ENCODE data around the gene COMP. TPM values are rescaled to one million over a fixed set of nuclear protein-coding genes. Genes with fewer than 3 reads are reported as not detected.

Gene COMP
- total and polyA plus RNA-seq, 4 donors = 9.8 to 142 (median 15.1) TPM

GRCh38 chr19:18769989-18770528 is 21.0 kb downstream of the COMP start:
- Histone ChIP-seq H3K27me3 (ENCODE audit: control insufficient read depth in 1 of 2, insufficient read depth in 2 of 2, low read length in 1 of 2) (no peaks in the 10 kb centered on the region), H3K4me1 (ENCODE audit: control insufficient read depth in 1 of 2, insufficient read depth in 2 of 2, low read length in 2 of 2) (no peaks in the 10 kb centered on the region), H3K27ac (ENCODE audit: low read depth in 1 of 2, low read length in 2 of 2) (no peak overlapping the region), H3K36me3 (ENCODE audit: control insufficient read depth in 1 of 2, insufficient read depth in 2 of 2, low read length in 1 of 2) (no peaks in the 10 kb centered on the region), H3K4me3 (ENCODE audit: low read length in 2 of 2) (no peak overlapping the region), H3K9me3 (ENCODE audit: control insufficient read depth, low read length) (no peaks in the 10 kb centered on the region)
- WGBS, 2 donors = 92 to 95% methylated on average over 15 of the region's 15 CpGs
- no peak for DNase-seq
- intact Hi-C loops (cut with DNase I) = no loop called here
- ATAC-seq (ENCODE audit: low FRiP score) = no peak

DNA sequence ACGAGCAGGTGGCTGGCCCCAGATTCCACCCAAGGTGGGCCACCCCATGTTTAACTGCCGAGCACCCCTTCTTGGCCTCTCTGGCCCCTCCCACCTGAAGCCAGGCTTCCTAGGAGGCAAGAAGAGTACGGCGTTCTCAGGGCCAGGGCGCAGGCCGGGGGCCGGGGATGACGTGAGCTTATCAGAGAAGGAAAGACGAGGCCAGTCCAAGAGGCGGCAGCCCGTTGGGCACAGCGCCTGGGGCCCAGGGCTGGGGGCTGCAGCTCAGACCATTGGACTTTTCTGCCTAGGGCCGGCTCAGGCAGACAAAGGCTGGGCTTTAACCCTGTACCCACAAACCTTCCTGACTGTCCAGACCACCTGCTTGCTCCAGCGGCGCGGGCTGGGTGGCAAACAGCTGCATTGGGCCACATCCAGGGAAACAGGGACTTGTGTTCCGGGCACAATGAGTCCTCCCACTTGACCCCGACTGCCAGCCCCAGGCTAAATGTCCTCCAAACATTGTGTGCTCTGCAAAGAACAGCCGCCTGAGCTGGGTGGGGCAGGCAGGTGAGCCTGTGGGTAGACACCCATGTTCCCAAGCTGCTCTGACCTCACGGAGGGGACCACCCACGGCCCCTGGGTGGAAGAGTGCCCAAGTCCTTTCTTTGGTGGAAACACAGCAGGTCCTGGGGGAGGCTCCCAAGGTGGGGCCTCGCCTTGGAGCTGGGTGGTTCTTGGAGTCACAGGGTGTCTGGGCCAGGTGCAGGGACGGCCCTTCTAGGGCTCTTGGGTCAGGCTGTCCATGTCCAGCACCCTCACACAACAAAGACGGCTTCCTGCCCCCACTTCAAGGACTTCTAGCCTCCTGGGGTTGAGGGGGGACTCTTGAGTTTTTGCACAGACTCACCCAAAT is 21.9 kb downstream of the COMP start:
- DNase-seq (no peak), ATAC-seq (ENCODE audit: low FRiP score) (no peak)
- H3K4me1 ChIP-seq (ENCODE audit: control insufficient read depth in 1 of 2, insufficient read depth in 2 of 2, low read length in 2 of 2) = no peaks in the 10 kb centered on the region
- H3K9me3 ChIP-seq (ENCODE audit: control insufficient read depth, low read length) = no peaks in the 10 kb centered on the region
- WGBS, 2 donors = 89 to 90% methylated on average over 24 of the region's 24 CpGs
- H3K4me3 ChIP-seq (ENCODE audit: low read length in 2 of 2) = no peak overlapping the region
- H3K27ac ChIP-seq (ENCODE audit: low read depth in 1 of 2, low read length in 2 of 2) = no peak overlapping the region
- intact Hi-C loops (cut with DNase I) = no loop called here
- H3K27me3 ChIP-seq (ENCODE audit: control insufficient read depth in 1 of 2, insufficient read depth in 2 of 2, low read length in 1 of 2) = no peaks in the 10 kb centered on the region
- H3K36me3 ChIP-seq (ENCODE audit: control insufficient read depth in 1 of 2, insufficient read depth in 2 of 2, low read length in 1 of 2) = no peaks in the 10 kb centered on the region

DNA sequence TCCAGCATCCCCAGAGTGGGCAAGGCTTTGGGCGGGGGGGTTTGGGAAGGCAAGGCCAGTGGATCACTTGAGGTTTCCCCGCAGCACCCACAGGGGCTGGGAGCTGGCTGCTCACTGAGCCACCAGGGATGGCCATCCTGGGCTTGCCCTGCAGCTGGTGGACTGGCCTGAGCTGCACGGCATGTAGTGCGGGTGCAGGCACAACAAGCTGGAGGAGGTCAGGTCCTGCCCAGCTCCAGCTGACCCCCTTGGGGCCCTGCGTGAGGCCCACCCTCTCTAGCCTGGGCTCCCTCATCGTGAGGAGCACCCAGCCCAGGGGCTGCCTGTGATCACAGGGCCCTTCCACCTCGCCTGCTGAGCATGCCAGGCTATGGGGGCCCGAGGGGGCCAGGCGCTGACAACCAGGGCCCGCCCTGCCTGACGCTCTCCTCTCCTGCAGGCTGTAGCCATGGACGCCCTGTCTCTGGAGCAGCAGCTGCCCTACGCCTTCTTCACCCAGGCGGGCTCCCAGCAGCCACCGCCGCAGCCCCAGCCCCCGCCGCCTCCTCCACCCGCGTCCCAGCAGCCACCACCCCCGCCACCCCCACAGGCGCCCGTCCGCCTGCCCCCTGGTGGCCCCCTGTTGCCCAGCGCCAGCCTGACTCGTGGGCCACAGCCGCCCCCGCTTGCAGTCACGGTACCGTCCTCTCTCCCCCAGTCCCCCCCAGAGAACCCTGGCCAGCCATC is 22.9 kb downstream of the COMP start:
- Histone ChIP-seq H3K27me3 (ENCODE audit: control insufficient read depth in 1 of 2, insufficient read depth in 2 of 2, low read length in 1 of 2) (no peaks in the 10 kb centered on the region), H3K27ac (ENCODE audit: low read depth in 1 of 2, low read length in 2 of 2) (no peak overlapping the region), H3K4me1 (ENCODE audit: control insufficient read depth in 1 of 2, insufficient read depth in 2 of 2, low read length in 2 of 2) (no peaks in the 10 kb centered on the region), H3K36me3 (ENCODE audit: control insufficient read depth in 1 of 2, insufficient read depth in 2 of 2, low read length in 1 of 2) (no peaks in the 10 kb centered on the region), H3K9me3 (ENCODE audit: control insufficient read depth, low read length) (no peaks in the 10 kb centered on the region), H3K4me3 (ENCODE audit: low read length in 2 of 2) (no peak overlapping the region)
- no peak for ATAC-seq (ENCODE audit: low FRiP score)
- DNase-seq = peak in 1 of 2 donors; percentile 46
- WGBS, 2 donors = 82 to 83% methylated on average over 27 to 30 of the region's 30 CpGs
- intact Hi-C loops (cut with DNase I) = no loop called here

- Histone ChIP-seq H3K27me3 (ENCODE audit: control insufficient read depth in 1 of 2, insufficient read depth in 2 of 2, low read length in 1 of 2) (no peaks in the 10 kb centered on the region), H3K27ac (ENCODE audit: low read depth in 1 of 2, low read length in 2 of 2) (no peak overlapping the region), H3K4me3 (ENCODE audit: low read length in 2 of 2) (no peak overlapping the region), H3K36me3 (ENCODE audit: control insufficient read depth in 1 of 2, insufficient read depth in 2 of 2, low read length in 1 of 2) (no peaks in the 10 kb centered on the region), H3K9me3 (ENCODE audit: control insufficient read depth, low read length) (no peaks in the 10 kb centered on the region), H3K4me1 (ENCODE audit: control insufficient read depth in 1 of 2, insufficient read depth in 2 of 2, low read length in 2 of 2) (no peaks in the 10 kb centered on the region)
- intact Hi-C loops (cut with DNase I) = no loop called here
- ATAC-seq (ENCODE audit: low FRiP score) = no peak
- WGBS, 2 donors = 94 to 97% methylated on average over 8 of the region's 8 CpGs
- no peak for DNase-seq
Observed at GRCh38 chr19:18765224-18765623, 25.9 kb downstream of the COMP start.

- H3K27me3 ChIP-seq (ENCODE audit: control insufficient read depth in 1 of 2, insufficient read depth in 2 of 2, low read length in 1 of 2) = no peaks in the 10 kb centered on the region
- H3K4me3 ChIP-seq (ENCODE audit: low read length in 2 of 2) = no peak overlapping the region
- H3K9me3 ChIP-seq (ENCODE audit: control insufficient read depth, low read length) = no peaks in the 10 kb centered on the region
- intact Hi-C loops (cut with DNase I) = no loop called here
- H3K36me3 ChIP-seq (ENCODE audit: control insufficient read depth in 1 of 2, insufficient read depth in 2 of 2, low read length in 1 of 2) = no peaks in the 10 kb centered on the region
- WGBS, 2 donors = 86 to 88% methylated on average over 4 of the region's 4 CpGs
- ATAC-seq (ENCODE audit: low FRiP score) (no peak), DNase-seq (no peak)
- H3K4me1 ChIP-seq (ENCODE audit: control insufficient read depth in 1 of 2, insufficient read depth in 2 of 2, low read length in 2 of 2) = no peaks in the 10 kb centered on the region
- no peak overlapping the region for H3K27ac ChIP-seq (ENCODE audit: low read depth in 1 of 2, low read length in 2 of 2)
Observed at GRCh38 chr19:18764591-18765051, 26.5 kb downstream of the COMP start.

DNA sequence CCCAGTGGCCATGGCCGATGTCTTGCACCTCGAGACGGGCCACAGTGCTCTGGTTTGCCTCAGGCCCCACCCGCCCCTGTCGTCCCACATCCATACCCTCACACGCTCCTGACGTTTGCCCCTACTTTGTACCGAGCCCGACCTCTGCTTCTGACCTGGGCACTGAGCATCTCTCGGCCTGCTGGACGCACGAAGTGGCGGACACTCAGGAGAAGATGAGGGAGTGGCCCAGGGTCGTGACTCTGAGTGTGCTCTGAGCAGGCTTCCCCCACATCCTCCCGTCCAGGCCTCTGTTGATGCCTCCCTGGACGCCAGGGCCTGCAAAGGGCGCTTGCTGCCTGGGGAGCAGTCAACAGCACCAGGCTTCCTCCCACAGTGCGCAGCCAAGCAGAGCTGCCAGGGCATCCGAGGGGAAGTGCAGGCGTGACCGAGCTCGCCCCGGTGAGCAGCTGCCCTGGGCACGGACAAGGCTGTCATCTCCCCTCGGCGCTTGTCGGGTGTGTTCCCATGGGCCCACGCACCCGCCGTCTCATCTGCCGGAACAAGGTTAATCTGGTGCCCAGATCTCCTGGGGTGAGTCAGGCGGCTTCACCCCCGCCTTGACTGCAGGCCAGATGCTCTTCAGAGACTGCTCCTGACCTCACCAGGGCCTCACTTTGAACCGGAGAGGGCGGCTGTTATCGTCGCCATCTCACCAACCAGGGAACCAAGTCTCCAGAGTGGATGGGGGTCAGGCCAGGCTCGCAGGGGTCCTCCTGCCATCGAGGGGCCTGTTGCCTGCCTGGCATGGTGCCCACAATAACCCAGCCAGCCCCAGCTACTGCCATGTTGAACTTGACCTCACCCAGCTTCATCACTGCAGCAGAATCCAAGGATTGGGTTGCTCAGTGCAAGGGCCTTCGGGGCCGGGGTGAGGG is 27.2 kb downstream of the COMP start:
- Histone ChIP-seq H3K27me3 (ENCODE audit: control insufficient read depth in 1 of 2, insufficient read depth in 2 of 2, low read length in 1 of 2) (no peaks in the 10 kb centered on the region), H3K27ac (ENCODE audit: low read depth in 1 of 2, low read length in 2 of 2) (no peak overlapping the region), H3K36me3 (ENCODE audit: control insufficient read depth in 1 of 2, insufficient read depth in 2 of 2, low read length in 1 of 2) (no peaks in the 10 kb centered on the region), H3K4me1 (ENCODE audit: control insufficient read depth in 1 of 2, insufficient read depth in 2 of 2, low read length in 2 of 2) (no peaks in the 10 kb centered on the region), H3K9me3 (ENCODE audit: control insufficient read depth, low read length) (no peaks in the 10 kb centered on the region), H3K4me3 (ENCODE audit: low read length in 2 of 2) (no peak overlapping the region)
- WGBS, 2 donors = 91 to 93% methylated on average over 41 of the region's 41 CpGs
- no peak for DNase-seq
- intact Hi-C loops (cut with DNase I) = no loop called here
- ATAC-seq (ENCODE audit: low FRiP score) = no peak

GRCh38 chr19:18762125-18763023 is 28.7 kb downstream of the COMP start:
- DNase-seq = peak in 1 of 2 donors; percentile 73
- Histone ChIP-seq H3K27me3 (ENCODE audit: control insufficient read depth in 1 of 2, insufficient read depth in 2 of 2, low read length in 1 of 2) (no peaks in the 10 kb centered on the region), H3K9me3 (ENCODE audit: control insufficient read depth, low read length) (no peaks in the 10 kb centered on the region), H3K4me3 (ENCODE audit: low read length in 2 of 2) (no peak overlapping the region), H3K4me1 (ENCODE audit: control insufficient read depth in 1 of 2, insufficient read depth in 2 of 2, low read length in 2 of 2) (no peaks in the 10 kb centered on the region), H3K36me3 (ENCODE audit: control insufficient read depth in 1 of 2, insufficient read depth in 2 of 2, low read length in 1 of 2) (no peaks in the 10 kb centered on the region), H3K27ac (ENCODE audit: low read depth in 1 of 2, low read length in 2 of 2) (no peak overlapping the region)
- 22 to 23% methylated on average over 34 to 35 of the region's 35 CpGs for WGBS, 2 donors
- peak; percentile 51 for ATAC-seq (ENCODE audit: low FRiP score)
- intact Hi-C loops (cut with DNase I) = no loop called here
